Tibial nerve (tissue), 4 donors: ENCODE measurements around the gene CD300E.
"Not testable (repeated sequence)": the region's sequence is repeated elsewhere in the genome, so short reads cannot be mapped to it uniquely, and the experiment has no call there.

Source experiments
- EP300 ChIP-seq, 2 donors: sonication (generic); formaldehyde crosslinking; IDR thresholded peaks; one replicate each; pipeline ENCODE4 v1.6.1; 2017; ENCODE audit warnings: antibody characterized with exemption in 2 of 2, mild to moderate bottlenecking in 1 of 2
- POLR2A ChIP-seq, 2 donors: fragments of 450-650 bp; IDR thresholded peaks; one replicate each; pipeline ENCODE4 v1.6.1; 2017; ENCODE audit warnings: antibody characterized with exemption in 2 of 2, mild to moderate bottlenecking in 2 of 2, moderate library complexity in 2 of 2
- TF ChIP-seq, protein P1 (sequence below), 5 experiments: fragments of 200-600 bp in 3 of 5; fragments of 450-650 bp in 2 of 5; sonication (generic) in 3 of 5; IDR thresholded peaks; one replicate each; pipeline ENCODE4 v1.5.1; 2016 to 2019; ENCODE audit warnings: antibody characterized with exemption in 5 of 5, mild to moderate bottlenecking in 3 of 5, moderate library complexity in 2 of 5

DNA sequence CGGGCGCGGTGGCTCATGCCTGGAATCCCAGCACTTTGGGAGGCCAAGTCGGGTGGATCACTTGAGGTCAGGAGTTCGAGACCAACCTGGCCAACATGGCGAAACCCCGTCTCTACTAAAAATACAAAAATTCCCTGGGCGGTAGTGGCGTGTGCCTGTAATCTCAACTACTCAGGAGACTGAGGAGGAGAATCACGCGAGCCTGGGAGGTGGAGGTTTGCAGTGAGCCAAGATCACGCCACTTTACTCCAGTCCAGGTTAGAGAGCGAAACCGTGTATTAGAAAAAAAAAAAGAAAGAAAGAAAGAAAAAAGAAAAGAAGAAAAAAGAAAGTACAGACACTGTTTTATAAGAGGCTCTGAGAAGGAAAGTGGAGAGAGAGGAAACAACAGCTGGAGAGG, 6.7 kb upstream of the CD300E start:
- TF ChIP-seq, protein P1, sequence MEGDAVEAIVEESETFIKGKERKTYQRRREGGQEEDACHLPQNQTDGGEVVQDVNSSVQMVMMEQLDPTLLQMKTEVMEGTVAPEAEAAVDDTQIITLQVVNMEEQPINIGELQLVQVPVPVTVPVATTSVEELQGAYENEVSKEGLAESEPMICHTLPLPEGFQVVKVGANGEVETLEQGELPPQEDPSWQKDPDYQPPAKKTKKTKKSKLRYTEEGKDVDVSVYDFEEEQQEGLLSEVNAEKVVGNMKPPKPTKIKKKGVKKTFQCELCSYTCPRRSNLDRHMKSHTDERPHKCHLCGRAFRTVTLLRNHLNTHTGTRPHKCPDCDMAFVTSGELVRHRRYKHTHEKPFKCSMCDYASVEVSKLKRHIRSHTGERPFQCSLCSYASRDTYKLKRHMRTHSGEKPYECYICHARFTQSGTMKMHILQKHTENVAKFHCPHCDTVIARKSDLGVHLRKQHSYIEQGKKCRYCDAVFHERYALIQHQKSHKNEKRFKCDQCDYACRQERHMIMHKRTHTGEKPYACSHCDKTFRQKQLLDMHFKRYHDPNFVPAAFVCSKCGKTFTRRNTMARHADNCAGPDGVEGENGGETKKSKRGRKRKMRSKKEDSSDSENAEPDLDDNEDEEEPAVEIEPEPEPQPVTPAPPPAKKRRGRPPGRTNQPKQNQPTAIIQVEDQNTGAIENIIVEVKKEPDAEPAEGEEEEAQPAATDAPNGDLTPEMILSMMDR (IDR thresholded peaks at IDR 0.05), result not testable (repeated sequence)
- not testable (repeated sequence) for TF ChIP-seq EP300, POLR2A (IDR thresholded peaks at IDR 0.05)
